ENCODE data around the gene ATP1A3.
"Not testable (repeated sequence)": the region's sequence is repeated elsewhere in the genome, so short reads cannot be mapped to it uniquely, and the experiment has no call there.

Gene ATP1A3

GRCh38 chr19:42010245-42011126, 16.5 kb upstream of the ATP1A3 start:
- DNase-seq: no peak

GRCh38 chr19:42006569-42006968, 12.5 kb upstream of the ATP1A3 start:
- no peak for DNase-seq

DNA sequence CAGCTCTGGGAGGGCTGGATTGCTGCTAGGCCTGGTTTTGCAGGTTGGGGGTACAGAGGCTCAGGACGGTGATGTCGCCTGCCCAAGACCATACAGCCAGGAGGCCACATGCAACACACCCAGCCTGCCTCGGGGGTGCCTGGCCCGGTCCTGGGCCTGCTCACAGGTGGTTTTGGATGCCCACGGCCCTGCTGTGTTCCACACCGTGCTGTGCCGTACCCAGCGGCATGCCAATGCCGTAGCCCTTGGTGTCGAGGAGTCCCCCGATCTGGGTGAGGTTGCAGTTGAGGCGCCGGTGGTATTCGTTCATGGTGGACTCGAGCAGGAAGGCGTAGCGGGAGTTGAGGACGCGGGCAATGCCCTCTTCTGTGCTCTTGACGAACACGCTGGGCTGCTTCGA, 11.5 kb upstream of the ATP1A3 start:
- DNase-seq: no peak

DNA sequence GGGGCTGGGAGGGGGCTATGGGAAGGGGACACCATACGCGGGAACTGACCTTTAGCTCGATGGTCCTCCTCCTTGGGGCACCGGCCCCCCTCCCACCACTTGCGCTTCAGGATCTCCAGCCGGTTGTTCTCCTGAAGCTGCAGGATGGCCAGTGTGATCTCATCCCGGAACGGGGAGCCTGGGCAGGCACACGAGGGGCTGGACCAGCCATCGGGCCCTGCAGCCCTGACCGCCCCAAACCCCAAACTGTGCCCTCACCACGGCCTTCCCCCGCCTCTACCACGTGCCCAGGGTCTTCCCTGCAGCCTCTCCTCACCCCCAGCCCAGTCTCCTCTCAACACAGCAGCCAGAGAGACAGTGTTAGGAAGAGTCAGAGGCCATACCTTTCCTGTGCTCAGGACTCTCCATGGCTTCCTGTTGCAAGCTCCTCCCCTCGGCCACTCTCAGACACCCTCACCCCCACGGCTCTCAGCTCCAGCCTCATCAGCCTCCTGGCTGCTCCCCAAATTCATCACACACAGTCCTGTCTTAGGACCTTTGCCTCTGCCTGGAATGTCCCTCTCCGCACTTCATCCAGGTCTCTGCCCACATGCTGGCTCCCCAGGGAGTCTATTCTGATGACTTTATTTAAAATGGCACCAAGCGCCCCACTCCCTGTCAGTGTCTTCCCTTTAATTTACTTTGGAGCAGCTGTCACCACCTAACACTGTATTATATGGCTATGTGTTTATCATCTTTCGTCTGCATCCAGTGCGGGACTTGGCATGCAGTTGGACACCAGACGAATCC, 9.7 kb upstream of the ATP1A3 start:
- no peak for DNase-seq

DNA sequence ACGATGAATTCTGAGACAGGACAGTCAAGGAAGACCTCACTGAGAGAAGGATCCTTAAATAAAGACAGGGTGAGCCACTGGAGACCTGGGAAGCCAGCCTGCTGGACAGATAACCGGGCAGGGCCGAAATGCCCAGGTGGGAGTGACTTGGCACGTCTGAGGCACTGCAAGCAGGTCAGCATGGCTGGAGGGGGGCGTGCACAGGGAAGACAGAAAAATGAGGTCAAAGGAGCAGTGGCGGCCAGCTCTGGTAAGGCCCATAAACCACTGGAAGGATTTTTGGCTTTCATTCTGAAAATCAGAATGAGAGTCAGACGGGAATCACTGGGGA, 5.8 kb upstream of the ATP1A3 start:
- no peak for DNase-seq

GRCh38 chr19:41999071-41999877, 5.2 kb upstream of the ATP1A3 start:
- DNase-seq: no peak

DNA sequence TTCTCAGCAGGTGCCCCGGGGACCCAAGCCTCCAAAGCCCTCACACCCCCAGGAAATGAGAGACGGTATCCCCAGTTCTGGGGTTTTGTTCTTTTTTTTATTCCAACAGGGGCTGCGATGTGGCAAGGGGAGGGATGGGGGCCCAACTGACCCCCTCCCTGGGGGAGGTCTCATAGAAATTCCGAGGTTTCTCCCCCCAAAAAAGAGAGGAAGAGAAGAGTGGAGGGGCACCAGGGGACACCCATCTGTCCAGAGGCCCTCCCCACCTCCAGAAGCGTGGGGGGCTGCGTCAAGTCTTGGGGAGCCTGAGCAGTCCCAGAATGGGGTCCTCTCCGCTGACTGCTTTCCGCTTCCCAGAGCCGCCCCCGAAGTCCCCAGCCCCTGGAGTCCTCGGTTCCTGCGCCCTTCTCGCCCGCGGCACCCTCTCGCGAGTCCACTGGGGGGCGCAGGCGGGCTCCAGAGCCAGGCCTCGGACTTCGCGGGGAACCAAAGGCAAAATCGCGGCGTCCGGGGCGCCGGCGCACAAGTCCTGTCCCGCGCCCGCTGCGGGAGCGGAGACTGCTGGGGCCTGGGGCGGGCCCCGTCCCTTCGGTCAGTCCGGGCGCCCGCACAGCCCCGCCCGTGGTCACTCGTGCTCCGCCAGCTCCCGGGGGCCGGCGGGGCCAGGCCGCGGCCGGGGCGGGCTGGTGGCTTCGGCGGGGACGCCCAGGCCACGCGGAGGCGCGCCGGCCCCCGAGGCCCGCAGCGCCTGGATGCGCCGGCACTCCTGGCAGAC, 4.4 kb upstream of the ATP1A3 start:
- DNase-seq: peak in 1 of 2 donors; percentile 34

DNA sequence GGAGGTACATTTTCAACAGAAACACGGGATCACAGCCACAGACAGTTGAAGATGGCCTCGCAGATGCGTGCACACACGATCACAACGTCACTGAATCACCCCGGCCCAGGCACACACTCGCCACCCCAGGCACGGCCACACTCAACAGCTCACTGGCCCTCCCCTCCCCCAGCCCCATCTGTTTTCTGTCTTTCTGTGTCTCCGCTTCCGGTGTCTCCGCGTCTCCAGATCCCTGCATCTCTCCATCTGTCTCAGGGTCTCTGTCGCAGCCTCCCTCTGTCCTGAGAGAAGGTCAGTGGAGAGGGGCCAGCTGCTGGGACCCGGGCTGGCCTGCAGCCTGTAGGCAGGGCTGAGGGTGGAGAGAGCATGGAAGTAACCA, 3.8 kb upstream of the ATP1A3 start:
- no peak for DNase-seq

DNA sequence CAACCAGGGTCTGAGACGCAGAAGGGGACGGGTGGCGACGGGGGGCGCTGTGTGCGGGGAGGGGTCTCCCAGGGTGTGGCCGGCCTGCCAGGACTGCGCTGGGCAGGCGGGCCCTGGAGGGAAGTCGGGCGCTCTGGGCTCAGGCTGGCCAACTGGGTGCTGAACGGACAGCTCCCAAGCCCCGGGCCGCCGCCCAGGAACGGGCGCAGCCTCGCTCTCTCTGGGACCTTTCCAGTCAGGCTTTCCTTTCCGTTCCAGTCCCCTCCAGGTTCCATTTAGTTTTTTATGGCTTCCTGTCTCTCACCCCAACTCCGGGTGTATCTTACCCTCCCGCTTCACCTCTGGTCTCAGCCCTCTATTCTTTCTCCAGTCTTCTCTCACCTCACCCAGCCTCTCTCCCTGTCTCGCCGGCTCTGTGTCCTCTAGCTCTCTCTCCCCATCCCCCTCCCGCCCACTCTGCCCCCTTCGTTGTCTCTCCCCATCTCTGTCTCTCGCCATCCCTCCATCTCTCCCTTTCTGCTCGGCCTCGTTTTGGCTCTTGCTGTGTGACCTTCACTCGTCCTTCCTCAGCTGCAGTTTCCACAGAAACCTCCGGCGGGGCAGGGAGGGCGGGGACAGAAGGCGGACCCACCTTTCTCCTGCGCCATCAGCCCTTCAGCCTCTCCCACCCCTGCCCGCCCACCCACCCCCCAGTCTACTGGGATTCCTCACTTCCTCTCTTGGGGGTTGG, 3.3 kb upstream of the ATP1A3 start:
- DNase-seq: peak in 1 of 2 donors; percentile 40

DNA sequence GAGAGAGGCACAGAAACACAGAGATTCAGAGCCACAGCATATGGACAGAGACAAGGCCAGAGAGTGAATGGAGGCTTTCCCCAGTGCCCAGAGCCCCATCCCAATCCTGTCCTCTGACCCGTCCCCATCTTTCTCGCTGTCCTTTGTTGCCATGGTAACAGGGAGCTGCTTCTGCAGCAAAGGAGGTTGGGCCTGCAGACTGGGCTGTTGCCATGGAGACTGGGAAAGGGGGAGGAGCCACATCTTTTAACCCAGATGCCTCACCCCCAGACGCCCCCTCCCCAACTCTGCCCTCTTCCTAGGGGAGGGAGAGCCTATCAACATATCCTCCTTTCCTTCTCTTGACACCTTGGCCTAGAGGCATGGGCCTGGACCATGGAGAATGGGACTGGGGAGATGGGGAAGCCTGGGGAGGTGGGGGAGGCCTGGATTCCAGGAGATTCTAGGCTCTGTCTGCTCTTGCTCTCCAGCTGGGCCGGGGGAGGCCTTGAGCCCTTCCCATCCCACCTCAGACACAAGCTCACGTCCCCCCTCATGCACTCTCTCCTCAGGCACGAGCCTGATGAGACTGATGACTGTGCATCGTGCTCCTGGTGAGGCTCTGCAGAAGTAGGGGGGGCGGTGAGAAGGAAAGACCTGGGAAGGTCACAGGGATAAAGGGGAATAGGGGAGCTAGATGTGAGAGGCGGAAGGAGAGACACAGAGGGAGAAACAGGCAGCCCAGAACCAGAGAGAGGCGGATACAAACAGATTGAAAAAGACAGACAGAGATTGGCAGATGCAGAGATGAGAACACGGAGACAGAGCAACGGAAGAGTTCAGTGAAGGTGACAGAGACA, 2.1 kb upstream of the ATP1A3 start:
- no peak for DNase-seq

DNA sequence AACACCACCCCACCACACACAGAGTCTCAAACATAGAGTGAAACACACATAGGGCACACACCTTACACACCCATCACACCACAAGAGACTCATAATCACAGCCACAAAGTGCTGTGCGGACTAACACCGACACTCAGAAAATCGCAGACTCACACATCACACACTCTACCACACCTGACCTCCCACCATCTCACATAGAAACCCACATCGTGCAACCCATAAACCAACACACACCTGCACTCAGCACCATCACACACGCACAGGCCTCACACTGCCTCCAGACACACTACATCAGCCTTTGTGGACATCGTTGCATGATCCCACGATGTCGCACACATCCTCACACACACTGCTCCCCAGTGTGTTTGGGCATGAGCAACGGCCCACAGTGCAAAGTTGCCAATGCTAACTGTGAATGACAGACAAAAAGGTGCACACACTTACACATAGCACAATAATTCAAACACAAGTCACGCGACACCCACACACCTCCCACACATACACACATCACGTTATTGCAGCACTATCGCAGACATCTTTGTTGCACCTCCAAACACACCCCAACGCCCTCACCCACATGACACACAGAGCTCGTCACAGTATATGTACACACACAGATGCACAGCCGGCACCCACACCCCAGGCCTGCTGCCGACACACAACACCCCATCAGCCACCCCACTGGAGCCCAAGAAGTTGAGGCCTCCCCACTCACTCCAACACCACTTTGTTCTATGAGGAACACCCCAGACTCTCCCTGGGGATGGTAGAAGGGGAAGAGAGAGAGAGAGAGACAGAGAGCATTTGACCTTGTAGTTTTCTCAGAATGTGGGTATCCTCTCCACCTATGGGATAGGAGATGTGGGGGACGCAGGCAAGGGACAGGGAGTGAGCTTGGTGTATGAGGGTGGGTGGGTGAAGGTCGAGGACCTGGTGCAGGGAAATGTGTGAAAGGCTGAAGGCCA, 1.2 kb upstream of the ATP1A3 start:
- DNase-seq: no peak

GRCh38 chr19:41994521-41994971, 516 bp upstream of the ATP1A3 start:
- DNase-seq: no peak

GRCh38 chr19:41991925-41992569, 2.0 kb downstream of the ATP1A3 start:
- DNase-seq: not testable (repeated sequence)

GRCh38 chr19:41991025-41991424, 3.0 kb downstream of the ATP1A3 start:
- DNase-seq: no peak

- no peak for DNase-seq
Measured at GRCh38 chr19:41990615-41991014, 3.4 kb downstream of the ATP1A3 start.

GRCh38 chr19:41990028-41990427, 4.0 kb downstream of the ATP1A3 start:
- DNase-seq: no peak

GRCh38 chr19:41988947-41989346, 5.1 kb downstream of the ATP1A3 start:
- no peak for DNase-seq

DNA sequence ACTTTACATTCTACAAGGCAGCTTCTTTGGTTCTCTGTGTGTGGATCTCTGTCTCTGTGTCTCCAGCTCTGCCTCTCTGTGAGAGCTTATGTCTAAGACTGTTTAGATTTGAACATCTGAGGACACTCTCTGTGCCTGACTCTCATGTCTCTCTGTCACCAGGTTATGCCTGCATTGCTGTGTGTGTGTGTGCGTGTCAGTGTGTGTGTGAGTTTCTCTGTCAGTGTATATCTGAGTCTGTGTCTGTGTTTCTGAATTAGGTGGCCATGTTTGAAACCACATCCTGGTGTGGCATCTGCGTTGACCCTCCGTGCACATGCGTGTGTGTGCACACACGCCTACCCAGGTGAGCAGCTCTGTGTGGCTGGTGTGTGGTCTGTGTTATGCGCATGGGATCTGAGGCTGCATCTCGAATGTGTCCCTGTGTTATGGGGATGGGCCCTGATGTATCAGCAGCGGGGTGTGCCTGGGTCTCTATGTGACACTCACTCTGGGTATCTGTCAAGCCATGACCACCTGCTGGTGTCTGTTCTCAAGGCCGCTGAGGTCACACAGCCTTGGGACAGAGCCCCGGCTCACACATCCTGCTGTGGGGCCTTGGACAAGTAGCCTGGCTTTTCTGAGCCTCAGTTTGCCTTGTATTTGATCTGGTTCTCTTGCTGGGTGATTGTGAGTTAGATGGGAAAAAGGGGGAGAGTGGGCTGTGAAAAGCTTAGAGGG, 6.7 kb downstream of the ATP1A3 start:
- no peak for DNase-seq

Measured in CD4-positive, alpha-beta T cell treated with Interferon alpha-2 for 1 hour (primary cell).